ENCODE results near the gene CNTNAP2. TPM values are rescaled to one million over a fixed set of nuclear protein-coding genes. Genes with fewer than 3 reads are reported as not detected.

CNTNAP2 gene
- total and polyA plus RNA-seq, 2 of the 4 experiments (the other 2 are of a cell fraction): not detected

DNA sequence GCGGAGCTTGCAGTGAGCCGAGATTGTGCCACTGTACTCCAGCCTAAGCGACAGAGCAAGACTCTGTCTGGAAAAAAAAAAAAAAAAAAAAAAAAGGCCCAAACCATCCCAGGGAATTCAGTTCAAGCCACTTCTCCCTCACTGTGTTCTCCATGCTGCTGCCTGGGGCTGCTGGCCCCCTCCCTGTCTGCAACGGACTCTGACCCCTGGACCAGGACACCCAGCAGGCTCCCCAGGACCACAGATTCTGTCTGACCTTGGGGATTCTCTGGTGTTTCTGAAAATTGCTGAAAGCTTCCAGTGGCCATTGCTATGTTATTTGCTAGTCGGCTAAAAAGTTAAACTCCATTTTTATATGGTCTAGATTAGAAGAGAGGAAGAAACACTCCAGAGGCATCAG, 2212.3 kb downstream of the CNTNAP2 start:
- Histone ChIP-seq H4K8ac (ENCODE audit: low read depth in 2 of 2, low read length in 2 of 2) (no peak overlapping the region), H2BK120ac (ENCODE audit: low read depth, low read length) (no peak overlapping the region), H2AK9ac (replicated peaks; ENCODE audit: low read depth, low read length, poor library complexity) (no peak overlapping the region), H3K4ac (ENCODE audit: low read depth, low read length) (no peak overlapping the region), H4K20me1 (ENCODE audit: insufficient read depth, low read length) (no peaks in the 10 kb centered on the region), H4K91ac (ENCODE audit: insufficient read depth, low read depth, low read length) (no peak overlapping the region), H3K9me3 (ENCODE audit: control insufficient read depth, insufficient read depth, low read length) (peaks cover 42% of the 10 kb centered on the region), H3K4me1 (ENCODE audit: control insufficient read depth, insufficient read depth, low read length) (no peaks in the 10 kb centered on the region), H3K27ac (ENCODE audit: insufficient read depth, low read length) (no peak overlapping the region), H2BK5ac (ENCODE audit: low read depth, low read length, poor library complexity, severe bottlenecking) (no peak overlapping the region), H3K27me3 (ENCODE audit: control insufficient read depth, insufficient read depth, low read length) (no peaks in the 10 kb centered on the region), H3K79me1 (ENCODE audit: low read depth in 1 of 2, low read length in 2 of 2) (no peaks in the 10 kb centered on the region), H3K14ac (replicated peaks; ENCODE audit: low read depth, low read length) (no peak overlapping the region), H3K23ac (ENCODE audit: low read depth, low read length) (no peak overlapping the region), H2AK5ac (ENCODE audit: low read depth, low read length) (no peak overlapping the region), H3K18ac (ENCODE audit: low read depth, low read length) (no peak overlapping the region), H4K5ac (ENCODE audit: low read depth, low read length) (no peak overlapping the region), H3K4me3 (ENCODE audit: insufficient read depth, low read depth, low read length) (no peak overlapping the region), H3K4me2 (ENCODE audit: low read depth, low read length) (no peak overlapping the region), H2BK15ac (ENCODE audit: low read depth, low read length) (no peak overlapping the region), H3K36me3 (ENCODE audit: control insufficient read depth, insufficient read depth, low read length) (no peaks in the 10 kb centered on the region), H3K56ac (ENCODE audit: extremely low read depth, insufficient read depth, low read length) (no peak overlapping the region), H3K9ac (ENCODE audit: low read depth, low read length) (no peak overlapping the region), H2BK20ac (ENCODE audit: low read depth, low read length) (no peak overlapping the region), H3K9me1 (ENCODE audit: insufficient read depth, low read length) (no peaks in the 10 kb centered on the region), H2AFZ (replicated peaks; ENCODE audit: low read length, poor library complexity) (no peak overlapping the region)
- ATAC-seq (ENCODE audit: low read depth): no peak
- intact Hi-C loops (cut with micrococcal nuclease): no loop called here
- 20% methylated on average over 1 of the region's 5 CpGs; no CpG with 5 or more reads in 1 of the 2 experiments for WGBS, 2 experiments (ENCODE audit: extremely low coverage in 2 of 2, insufficient read length in 1 of 2)
- in situ Hi-C loops (cut with MboI; ENCODE audit: low sequenced_read_pairs): no loop called here
- TF ChIP-seq, protein P1, sequence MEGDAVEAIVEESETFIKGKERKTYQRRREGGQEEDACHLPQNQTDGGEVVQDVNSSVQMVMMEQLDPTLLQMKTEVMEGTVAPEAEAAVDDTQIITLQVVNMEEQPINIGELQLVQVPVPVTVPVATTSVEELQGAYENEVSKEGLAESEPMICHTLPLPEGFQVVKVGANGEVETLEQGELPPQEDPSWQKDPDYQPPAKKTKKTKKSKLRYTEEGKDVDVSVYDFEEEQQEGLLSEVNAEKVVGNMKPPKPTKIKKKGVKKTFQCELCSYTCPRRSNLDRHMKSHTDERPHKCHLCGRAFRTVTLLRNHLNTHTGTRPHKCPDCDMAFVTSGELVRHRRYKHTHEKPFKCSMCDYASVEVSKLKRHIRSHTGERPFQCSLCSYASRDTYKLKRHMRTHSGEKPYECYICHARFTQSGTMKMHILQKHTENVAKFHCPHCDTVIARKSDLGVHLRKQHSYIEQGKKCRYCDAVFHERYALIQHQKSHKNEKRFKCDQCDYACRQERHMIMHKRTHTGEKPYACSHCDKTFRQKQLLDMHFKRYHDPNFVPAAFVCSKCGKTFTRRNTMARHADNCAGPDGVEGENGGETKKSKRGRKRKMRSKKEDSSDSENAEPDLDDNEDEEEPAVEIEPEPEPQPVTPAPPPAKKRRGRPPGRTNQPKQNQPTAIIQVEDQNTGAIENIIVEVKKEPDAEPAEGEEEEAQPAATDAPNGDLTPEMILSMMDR (conservative IDR thresholded peaks at IDR 0.05; ENCODE audit: low read depth, low read length): no peak
- TF ChIP-seq RAD21 (IDR thresholded peaks at IDR 0.05; ENCODE audit: low read length) (no peak), MAZ (IDR thresholded peaks at IDR 0.05; ENCODE audit: borderline replicate concordance, low read depth, low read length) (no peak), RFX5 (IDR thresholded peaks at IDR 0.05; ENCODE audit: low read depth, low read length) (no peak), POLR2A (IDR thresholded peaks at IDR 0.05; ENCODE audit: low read depth, low read length) (no peak), ELK1 (IDR thresholded peaks at IDR 0.05; ENCODE audit: borderline replicate concordance, low read depth, low read length) (no peak), NFE2L2 (IDR thresholded peaks at IDR 0.05; ENCODE audit: low read depth, low read length) (no peak), CEBPB (IDR thresholded peaks at IDR 0.05; ENCODE audit: low read depth, low read length) (no peak), CHD1 (IDR thresholded peaks at IDR 0.05; ENCODE audit: low read depth, low read length) (no peak)
- ChIA-PET POLR2A (ENCODE audit: unreplicated experiment) (no interaction called here), CTCF (no interaction called here)
- dilution Hi-C loops (cut with HindIII; ENCODE audit: low sequenced_read_pairs, unreplicated experiment): no loop called here
- BruUV-seq (replicated peaks): no TSS peak
- no peak for DNase-seq
